WTC11 (cell line): ENCODE results near the gene SMO.

Experiments used
- CTCF ChIP-seq: fragments of 200-600 bp; IDR thresholded peaks from 2 replicates; pipeline ENCODE4 v1.8.0; 2022; ENCODE audit warnings: antibody characterized with exemption
- IRF2 ChIP-seq: sonication (generic); formaldehyde crosslinking; IDR thresholded peaks from 2 replicates; pipeline ENCODE4 v1.8.0; 2022; ENCODE audit warnings: low read depth, missing genetic modification reagents, borderline replicate concordance
- NFYB ChIP-seq: sonication (generic); formaldehyde crosslinking; conservative IDR thresholded peaks from 2 replicates; pipeline ENCODE4 v1.8.0; 2022; ENCODE audit warnings: low read depth, missing genetic modification reagents
- TEAD4 ChIP-seq: sonication (generic); formaldehyde crosslinking; IDR thresholded peaks from 2 replicates; pipeline ENCODE4 v1.8.0; 2022; ENCODE audit warnings: mild to moderate bottlenecking, missing genetic modification reagents
- USF2 ChIP-seq: sonication (generic); formaldehyde crosslinking; IDR thresholded peaks from 2 replicates; pipeline ENCODE4 v1.8.1; 2023; ENCODE audit warnings: mild to moderate bottlenecking, missing genetic modification reagents, moderate library complexity
- TF ChIP-seq, protein P1 (sequence below): sonication (generic); formaldehyde crosslinking; conservative IDR thresholded peaks from 2 replicates; pipeline ENCODE4 v1.8.1; 2022; ENCODE audit warnings: mild to moderate bottlenecking, missing genetic modification reagents

GRCh38 chr7:129228633-129229032 lies 40.2 kb downstream of the SMO start:
- TF ChIP-seq USF2 (CRISPR knock-in tag) = no peak
- no peak for TF ChIP-seq IRF2 (CRISPR knock-in tag)
- TF ChIP-seq CTCF = no peak
- TF ChIP-seq, protein P1, sequence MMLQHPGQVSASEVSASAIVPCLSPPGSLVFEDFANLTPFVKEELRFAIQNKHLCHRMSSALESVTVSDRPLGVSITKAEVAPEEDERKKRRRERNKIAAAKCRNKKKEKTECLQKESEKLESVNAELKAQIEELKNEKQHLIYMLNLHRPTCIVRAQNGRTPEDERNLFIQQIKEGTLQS = no peak
- TF ChIP-seq TEAD4 = no peak
- TF ChIP-seq NFYB (CRISPR knock-in tag) = no peak
